ENCODE results near the gene KRT31. TPM values are rescaled to one million over a fixed set of nuclear protein-coding genes. Genes with fewer than 3 reads are reported as not detected.

Gene KRT31
- total and polyA plus RNA-seq, 2 of the 13 experiments (the other 11 are each of a cell fraction or from before 2014, with no cell fraction given), result 0.05 TPM; not detected in 1

DNA sequence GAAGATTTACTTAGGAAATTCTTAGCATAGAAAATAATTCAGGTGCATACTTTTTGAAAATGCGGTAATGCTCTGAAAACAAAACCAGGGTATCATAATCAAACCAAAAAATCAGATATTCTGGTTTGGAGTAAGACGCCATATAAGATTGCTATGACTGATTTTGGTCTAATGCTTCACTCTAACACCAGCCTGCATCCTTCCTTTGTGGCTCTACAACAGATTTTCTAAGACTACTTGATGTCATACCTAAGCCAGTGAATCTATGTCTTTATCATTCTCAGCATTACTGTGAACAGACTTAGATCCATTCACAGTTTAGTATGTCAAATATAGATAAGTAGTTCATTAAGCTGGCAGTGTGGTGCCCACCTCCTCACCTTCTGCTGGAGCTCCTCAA lies 28.4 kb downstream of the KRT31 start (continued):
- TF ChIP-seq, protein P1, sequence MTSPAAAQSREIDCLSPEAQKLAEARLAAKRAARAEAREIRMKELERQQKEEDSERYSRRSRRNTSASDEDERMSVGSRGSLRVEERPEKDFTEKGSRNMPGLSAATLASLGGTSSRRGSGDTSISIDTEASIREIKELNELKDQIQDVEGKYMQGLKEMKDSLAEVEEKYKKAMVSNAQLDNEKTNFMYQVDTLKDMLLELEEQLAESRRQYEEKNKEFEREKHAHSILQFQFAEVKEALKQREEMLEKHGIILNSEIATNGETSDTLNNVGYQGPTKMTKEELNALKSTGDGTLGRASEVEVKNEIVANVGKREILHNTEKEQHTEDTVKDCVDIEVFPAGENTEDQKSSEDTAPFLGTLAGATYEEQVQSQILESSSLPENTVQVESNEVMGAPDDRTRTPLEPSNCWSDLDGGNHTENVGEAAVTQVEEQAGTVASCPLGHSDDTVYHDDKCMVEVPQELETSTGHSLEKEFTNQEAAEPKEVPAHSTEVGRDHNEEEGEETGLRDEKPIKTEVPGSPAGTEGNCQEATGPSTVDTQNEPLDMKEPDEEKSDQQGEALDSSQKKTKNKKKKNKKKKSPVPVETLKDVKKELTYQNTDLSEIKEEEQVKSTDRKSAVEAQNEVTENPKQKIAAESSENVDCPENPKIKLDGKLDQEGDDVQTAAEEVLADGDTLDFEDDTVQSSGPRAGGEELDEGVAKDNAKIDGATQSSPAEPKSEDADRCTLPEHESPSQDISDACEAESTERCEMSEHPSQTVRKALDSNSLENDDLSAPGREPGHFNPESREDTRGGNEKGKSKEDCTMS (CRISPR knock-in tag; conservative IDR thresholded peaks at IDR 0.05), result no peak
- TF ChIP-seq ZNF570 (CRISPR knock-in tag; IDR thresholded peaks at IDR 0.05; ENCODE audit: borderline replicate concordance), result no peak
- TF ChIP-seq ZNF543 (CRISPR knock-in tag; IDR thresholded peaks at IDR 0.05), result no peak
- TF ChIP-seq RARG (CRISPR knock-in tag; IDR thresholded peaks at IDR 0.05; ENCODE audit: low read depth), result no peak
- TF ChIP-seq, protein P2, sequence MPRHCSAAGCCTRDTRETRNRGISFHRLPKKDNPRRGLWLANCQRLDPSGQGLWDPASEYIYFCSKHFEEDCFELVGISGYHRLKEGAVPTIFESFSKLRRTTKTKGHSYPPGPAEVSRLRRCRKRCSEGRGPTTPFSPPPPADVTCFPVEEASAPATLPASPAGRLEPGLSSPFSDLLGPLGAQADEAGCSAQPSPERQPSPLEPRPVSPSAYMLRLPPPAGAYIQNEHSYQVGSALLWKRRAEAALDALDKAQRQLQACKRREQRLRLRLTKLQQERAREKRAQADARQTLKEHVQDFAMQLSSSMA (CRISPR knock-in tag; IDR thresholded peaks at IDR 0.05), result no peak
- TF ChIP-seq ZFX (CRISPR knock-in tag; IDR thresholded peaks at IDR 0.05; ENCODE audit: low read depth), result no peak
- TF ChIP-seq TCF7L2 (IDR thresholded peaks at IDR 0.05; ENCODE audit: low read depth, low read length), result no peak
- no peak for TF ChIP-seq ZNF761 (CRISPR knock-in tag; conservative IDR thresholded peaks at IDR 0.05)

- H3K4me2 ChIP-seq (ENCODE audit: low read depth, low read length), result no peak overlapping the region
- 56% methylated on average over 10 of the region's 10 CpGs for WGBS (ENCODE audit: low lambda C conversion rate)
- no peaks in the 10 kb centered on the region for H3K36me3 ChIP-seq (replicated peaks in 1 of 2; ENCODE audit: control insufficient read depth in 1 of 2, insufficient read depth in 2 of 2, low read length in 2 of 2)
- H2AFZ ChIP-seq (ENCODE audit: low read length), result no peak overlapping the region
- H3K4me3 ChIP-seq (replicated peaks in 1 of 3; ENCODE audit: insufficient read depth in 1 of 3, low read depth in 2 of 3, low read length in 3 of 3), result no peak overlapping the region
- FAIRE-seq (no peak), DNase-seq (ENCODE audit: low spot score) (no peak), ATAC-seq (no peak)
- no peaks in the 10 kb centered on the region for H3K4me1 ChIP-seq (ENCODE audit: insufficient read depth, low read length)
- H3K9ac ChIP-seq (ENCODE audit: insufficient read depth, low read depth, low read length), result no peak overlapping the region
- intact Hi-C loops (cut with micrococcal nuclease; ENCODE audit: unreplicated experiment) (no loop called here), in situ Hi-C loops (cut with HindIII; ENCODE audit: extremely low pct_ligation_motif_present, low pct_unique_long_range_greater_than_20kb) (no loop called here)
- no peak overlapping the region for H3K27ac ChIP-seq (ENCODE audit: extremely low read length, insufficient read depth, low read length)
- BruUV-seq (replicated peaks), result no TSS peak
- peaks cover 0 to 4% of the 10 kb centered on the region in 2 experiments; a peak in 1 of 5 replicates for H3K27me3 ChIP-seq (ENCODE audit: control insufficient read depth in 1 of 2, insufficient read depth in 2 of 2, low read length in 2 of 2)
- no peaks in the 10 kb centered on the region for H3K79me2 ChIP-seq (ENCODE audit: insufficient read depth, low read length)
- no peaks in the 10 kb centered on the region for H3K9me3 ChIP-seq (ENCODE audit: low read length)
- POLR2A ChIA-PET, result no interaction called here
- CTCF ChIA-PET (ENCODE audit: low intra/inter-chr PET ratio, low total read pairs), result no interaction called here
- no peaks in the 10 kb centered on the region for H4K20me1 ChIP-seq (ENCODE audit: insufficient read depth, low read length)
- TF ChIP-seq CHD2 (IDR thresholded peaks at IDR 0.05; ENCODE audit: low read depth, low read length) (no peak), RXRB (CRISPR knock-in tag; IDR thresholded peaks at IDR 0.05; ENCODE audit: borderline replicate concordance) (no peak)
These were observed 29.9 kb downstream of the KRT31 start for GRCh38 chr17:41367426-41368075.
